HG03354 (cell line): Measurements from ENCODE around the gene JOSD2.

Source experiments
- ATAC-seq: cut with Tn5 transposase; IDR thresholded peaks from one replicate; pipeline ENCODE4 v1.9.1; 2021; ENCODE audit warnings: mild to moderate bottlenecking; ENCODE audit not compliant: unreplicated experiment, poor library complexity, severe bottlenecking

JOSD2 gene

GRCh38 chr19:50511069-50511822 is at the start of gene JOSD2:
Gene JOSD2, minus strand, starts transcription at chr19:50511191. Its CDS starts 760 bp downstream, at chr19:50510431.
- ATAC-seq: peak; percentile 89

- no peak for ATAC-seq
These were observed 48.6 kb upstream of the JOSD2 start for GRCh38 chr19:50559636-50560035.

DNA sequence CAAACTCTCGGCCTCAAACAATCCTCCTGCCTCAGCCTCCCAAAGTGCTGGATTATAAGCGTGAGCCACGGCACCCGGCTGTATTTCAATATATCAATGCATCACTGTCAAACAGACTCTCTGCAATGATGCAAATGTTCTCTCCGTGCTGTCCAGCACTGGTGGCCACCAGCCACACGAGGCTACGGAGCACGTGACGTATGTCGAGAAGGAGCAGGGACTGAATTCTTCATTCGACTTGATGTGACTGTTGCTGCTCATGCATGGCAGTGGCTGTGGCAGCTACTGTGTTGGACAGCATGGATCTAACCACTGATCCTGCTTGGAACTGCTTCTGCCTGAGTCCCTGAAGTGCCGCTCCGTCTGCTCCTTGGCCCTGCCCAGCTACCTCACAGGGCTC is 47.5 kb upstream of the JOSD2 start:
- ATAC-seq: no peak

DNA sequence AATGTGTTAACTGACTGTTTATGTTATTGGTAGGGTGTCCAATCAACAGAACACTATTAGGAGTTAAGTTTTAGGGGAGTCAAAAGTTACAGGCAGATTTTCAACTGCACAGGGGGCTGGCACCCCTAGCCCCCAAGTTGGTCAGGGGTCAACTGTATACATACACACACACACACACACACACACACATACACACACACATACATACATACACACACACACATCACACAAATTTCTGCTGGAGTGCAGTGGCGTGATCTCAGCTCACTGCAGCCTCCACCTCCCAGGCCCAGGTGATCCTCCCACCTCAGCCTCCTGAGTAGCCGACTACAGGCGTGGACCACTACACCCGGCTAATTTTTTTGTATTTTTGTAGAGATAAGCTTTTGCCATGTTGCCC is 47.0 kb upstream of the JOSD2 start:
- ATAC-seq: no peak

DNA sequence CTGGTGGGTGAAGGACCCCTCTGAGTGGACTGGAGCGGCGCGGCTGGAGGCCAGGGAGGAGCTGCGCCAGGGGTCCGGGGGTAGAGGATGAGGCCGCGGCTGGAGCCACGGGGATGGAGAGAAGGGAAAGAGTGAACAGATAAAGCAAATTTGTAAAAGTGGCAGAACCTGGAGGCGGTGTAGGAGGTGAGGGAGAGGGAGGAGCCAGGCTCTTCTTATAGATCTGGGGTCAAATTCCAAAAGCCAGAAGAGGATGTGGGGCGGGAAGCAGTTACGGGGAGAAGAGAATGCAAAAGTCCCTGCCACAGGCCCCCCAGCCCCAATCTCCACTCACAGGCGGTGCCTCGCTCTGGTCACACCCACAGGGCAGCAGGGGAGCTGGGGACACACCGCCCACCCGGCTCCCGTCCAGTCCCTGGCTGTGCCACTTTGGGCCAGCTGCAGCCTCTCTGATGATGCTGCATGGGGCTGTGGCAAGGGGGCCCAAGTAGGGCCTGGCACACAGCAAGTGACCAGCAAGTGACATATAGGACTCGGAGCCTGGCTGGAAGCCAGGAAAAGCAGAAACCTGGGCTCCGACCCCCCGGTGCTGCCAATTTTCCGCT is 46.1 kb upstream of the JOSD2 start:
- ATAC-seq: no peak

GRCh38 chr19:50556282-50557008 is 45.5 kb upstream of the JOSD2 start:
- no peak for ATAC-seq

DNA sequence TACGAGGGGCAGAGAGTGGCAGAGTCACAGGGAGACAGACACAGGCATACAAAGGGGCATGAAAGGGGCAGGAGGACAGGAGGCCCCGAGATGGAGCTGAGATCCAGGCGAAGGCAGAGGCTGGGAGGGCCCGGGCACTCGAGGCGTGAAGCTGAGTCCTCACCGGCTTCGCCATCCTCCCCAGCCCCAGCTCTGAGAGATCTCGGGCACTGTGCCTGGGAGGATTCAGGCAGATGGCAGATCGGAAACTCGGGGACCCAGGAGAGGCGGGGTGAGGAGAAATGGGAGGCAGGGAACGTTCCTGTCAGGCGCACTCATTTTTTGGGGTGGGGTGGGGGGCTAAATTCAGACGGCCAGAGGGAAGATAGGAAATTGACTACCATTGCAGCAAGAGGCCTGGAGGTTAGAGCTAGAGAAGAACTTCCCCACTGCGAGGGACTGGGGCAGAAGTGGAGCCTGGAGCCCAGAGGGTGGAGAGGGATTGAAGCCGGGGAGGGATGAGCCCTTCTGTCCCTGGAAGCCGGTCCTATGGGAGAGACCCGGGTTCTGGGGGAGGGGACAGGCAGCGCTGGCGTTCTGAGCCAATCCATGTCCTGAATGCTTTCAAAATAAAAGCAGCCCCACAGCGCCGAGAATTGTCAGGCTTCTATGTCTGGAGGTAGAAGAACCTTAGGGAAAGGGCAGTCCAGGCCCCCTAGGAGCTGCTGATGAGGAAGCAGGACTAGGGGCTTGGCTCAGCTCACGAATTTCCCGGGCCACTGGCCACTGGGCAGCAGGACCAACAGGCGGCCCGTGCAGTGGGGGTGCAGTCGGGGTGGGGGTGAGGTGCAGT is 44.7 kb upstream of the JOSD2 start:
- ATAC-seq: no peak

DNA sequence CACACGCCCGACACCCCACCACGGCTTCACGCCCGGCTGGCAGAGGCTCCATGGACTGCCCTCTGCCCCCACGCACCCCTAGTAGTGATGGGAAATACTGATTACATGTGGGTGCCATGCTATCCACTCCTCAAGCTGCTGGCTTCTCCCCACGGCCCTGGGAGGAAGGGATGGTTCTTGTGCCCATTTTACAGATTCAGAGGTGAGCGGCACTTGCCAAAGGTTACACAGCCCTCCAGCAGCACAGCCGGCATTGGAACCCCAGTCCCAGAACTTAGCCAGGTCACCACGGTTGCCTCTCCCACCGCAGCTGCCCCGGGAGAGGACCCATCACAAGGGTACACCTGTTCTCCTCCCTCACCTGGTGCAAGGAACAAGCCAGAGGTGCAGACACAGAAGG is 44.0 kb upstream of the JOSD2 start:
- ATAC-seq: no peak

DNA sequence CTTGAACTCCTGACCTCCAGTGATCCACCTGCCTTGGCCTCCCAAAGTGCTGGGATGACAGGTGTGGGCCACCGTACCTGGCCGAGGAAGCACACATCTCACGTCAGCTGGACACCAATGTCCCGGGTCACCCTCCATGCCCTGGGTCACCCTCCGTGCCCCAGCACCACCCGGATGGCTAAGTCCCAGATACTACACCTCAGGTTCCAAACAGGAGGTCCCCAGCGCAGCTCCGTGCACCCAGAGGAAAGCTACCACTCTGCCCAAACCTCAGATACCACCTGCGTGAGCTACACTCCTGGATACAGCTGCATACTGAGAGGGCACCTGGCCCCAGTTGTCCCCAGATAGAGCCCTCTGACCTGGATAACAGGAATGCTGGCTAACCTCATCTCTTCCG is 43.2 kb upstream of the JOSD2 start:
- no peak for ATAC-seq

- ATAC-seq: no peak
These were observed 42.2 kb upstream of the JOSD2 start for GRCh38 chr19:50553134-50553703.

DNA sequence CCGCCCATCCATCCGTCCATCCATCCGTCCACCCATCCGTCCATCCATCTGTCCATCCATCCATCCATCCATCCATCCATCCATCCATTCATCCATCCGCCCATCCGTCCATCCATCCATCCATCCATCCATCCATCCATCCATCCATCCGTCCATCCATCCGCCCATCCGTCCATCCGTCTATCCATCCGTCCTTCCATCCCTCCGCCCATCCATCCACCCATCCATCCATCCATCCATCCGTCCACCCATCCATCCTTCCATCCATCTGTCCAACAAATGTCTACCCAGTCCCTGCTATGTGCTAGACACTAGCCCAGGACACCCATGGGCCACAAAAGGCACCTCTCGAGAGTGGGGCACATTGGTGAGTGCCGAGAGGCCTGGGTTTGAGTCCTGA is 41.5 kb upstream of the JOSD2 start:
- ATAC-seq: no peak

DNA sequence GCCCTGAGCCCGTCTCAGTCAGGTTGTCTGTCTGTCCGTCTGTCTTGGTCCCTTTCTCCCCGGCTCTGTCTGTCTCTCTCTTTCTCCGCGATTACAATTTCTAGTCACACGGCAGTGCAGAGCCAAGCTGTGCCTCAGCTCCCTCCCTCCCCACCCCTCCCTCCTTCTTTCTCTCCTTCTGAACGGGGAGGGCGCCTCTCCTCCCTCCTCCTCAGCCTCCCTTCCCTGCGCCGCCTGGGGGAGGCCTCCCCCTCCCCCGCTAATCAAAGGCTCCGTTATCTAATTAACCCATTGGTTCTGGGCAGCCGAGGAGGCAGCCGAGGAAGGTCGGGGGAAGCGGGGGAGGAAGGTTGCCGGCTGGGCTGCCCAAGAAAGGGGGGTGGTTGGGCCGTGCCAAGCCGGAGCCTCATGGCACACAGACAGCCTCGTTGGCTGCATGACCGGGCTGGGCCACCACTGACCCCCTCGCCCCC is 40.8 kb upstream of the JOSD2 start:
- ATAC-seq: no peak

DNA sequence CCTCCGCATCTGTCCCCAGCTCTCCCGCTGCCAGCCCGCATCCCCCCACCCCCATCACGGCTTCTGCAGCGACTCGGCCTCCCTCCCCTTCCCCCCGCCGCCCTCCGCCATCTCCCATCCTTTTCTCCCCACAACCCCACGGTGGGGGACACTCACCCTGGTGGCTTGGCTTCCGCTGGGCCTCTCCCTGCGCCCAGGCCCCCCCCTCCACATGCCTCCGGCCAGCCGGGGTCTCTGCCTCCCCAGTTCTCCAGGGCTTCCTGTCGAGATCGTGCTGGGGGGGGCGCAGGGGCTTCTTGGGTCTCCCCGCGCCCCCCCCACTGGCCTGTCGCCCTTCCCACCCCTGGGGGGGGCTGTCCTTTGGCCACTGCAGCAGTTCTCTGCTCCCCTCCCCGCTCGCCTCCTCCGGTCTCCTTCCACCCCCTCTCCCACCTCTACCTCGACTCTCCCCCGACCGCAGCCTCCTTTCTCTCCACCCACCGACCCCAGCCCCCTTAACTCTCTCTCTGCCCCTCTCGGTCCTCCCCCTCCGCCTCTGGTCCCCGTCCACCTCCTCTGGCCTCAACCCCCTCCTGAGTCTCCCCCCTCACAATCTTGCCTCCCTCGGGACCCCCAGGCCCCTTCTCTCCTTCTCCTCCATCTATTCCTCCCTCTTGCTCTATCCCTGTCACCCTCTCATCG is 40.2 kb upstream of the JOSD2 start:
- no peak for ATAC-seq

DNA sequence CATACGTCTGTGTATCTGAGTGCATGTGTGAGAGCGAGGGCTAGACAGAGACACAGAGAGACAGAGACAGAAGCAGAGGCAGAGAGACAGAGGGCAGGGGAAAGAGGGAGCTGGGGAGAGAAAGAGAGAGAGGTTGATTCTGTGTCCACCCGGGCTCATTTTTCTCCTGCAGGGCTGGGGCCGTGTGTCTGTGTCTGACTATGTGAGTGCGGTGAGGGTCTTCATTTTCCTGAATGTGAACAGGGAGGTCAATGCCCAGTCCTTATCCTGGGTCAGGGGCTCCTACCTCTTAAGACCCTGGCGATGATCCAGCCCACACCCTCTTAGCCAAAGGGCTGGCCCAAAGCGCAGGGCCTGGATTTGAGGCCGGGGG is 39.6 kb upstream of the JOSD2 start:
- no peak for ATAC-seq

- no peak for ATAC-seq
These were observed 39.1 kb upstream of the JOSD2 start for GRCh38 chr19:50549927-50550593.

GRCh38 chr19:50549059-50549926 is 38.3 kb upstream of the JOSD2 start:
- ATAC-seq: no peak

- no peak for ATAC-seq
These were observed 37.4 kb upstream of the JOSD2 start for GRCh38 chr19:50548191-50549058.
